ENCODE results near the gene NMNAT2. TPM values are rescaled to one million over a fixed set of nuclear protein-coding genes. Genes with fewer than 3 reads are reported as not detected.

NMNAT2 gene
- total and polyA plus RNA-seq, 2 of the 13 experiments (the other 11 are each of a cell fraction or from before 2014, with no cell fraction given): not detected

DNA sequence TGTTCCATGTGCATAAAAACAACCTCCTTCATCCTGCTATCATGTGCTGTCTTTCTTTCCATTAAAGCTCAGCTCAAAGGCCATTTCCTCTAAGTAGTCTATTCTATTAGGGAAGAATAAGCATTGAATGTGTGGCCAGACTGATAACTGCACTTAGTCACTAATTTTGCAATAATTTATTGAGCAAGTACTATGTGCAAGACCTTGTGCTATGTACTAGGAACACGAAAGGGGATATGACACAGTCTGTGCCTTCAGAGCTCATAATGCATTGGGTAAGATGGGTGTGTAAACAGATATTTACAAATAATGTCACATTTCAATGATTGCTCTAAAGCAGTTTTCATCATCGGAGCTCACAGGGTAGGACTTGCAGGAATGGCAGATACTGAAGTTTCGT, 54.2 kb downstream of the NMNAT2 start (continued):
- TF ChIP-seq PHF8 (CRISPR knock-in tag; IDR thresholded peaks at IDR 0.05): no peak
- no peak for TF ChIP-seq SMAD3 (CRISPR knock-in tag; IDR thresholded peaks at IDR 0.05)
- no peak for TF ChIP-seq ZKSCAN5 (CRISPR knock-in tag; IDR thresholded peaks at IDR 0.05)
- TF ChIP-seq PAWR (CRISPR knock-in tag; IDR thresholded peaks at IDR 0.05; ENCODE audit: borderline replicate concordance): no peak
- no peak for TF ChIP-seq ZNF775 (CRISPR knock-in tag; IDR thresholded peaks at IDR 0.05; ENCODE audit: borderline replicate concordance)
- no peak for TF ChIP-seq FIP1L1 (IDR thresholded peaks at IDR 0.05; ENCODE audit: borderline replicate concordance, insufficient read depth, low read depth, low read length)

DNA sequence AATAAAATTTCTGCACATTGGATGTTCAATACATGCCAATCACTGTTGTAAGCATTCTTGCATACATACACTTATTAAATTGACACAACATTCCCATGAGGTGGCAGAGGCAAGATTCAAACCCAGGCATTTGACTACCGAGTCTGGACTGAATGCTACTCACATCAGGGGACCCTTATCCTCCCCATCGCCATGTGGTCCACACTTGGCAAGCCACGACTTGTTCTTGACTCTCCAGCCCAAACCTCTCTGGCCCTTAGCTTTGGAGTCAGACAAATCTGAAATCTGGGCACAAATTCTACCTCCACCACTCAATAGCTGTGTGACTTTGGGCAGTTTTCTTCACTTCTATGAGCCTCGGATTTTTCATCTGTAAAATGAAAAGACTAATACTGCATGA, 57.1 kb downstream of the NMNAT2 start:
- Histone ChIP-seq H3K27me3 (ENCODE audit: control insufficient read depth in 1 of 2, insufficient read depth in 2 of 2, low read length in 2 of 2) (peaks cover 0 to 9% of the 10 kb centered on the region in 2 experiments; a peak in 1 of 5 replicates), H3K9me3 (ENCODE audit: low read length) (no peaks in the 10 kb centered on the region), H3K36me3 (replicated peaks in 1 of 2; ENCODE audit: control insufficient read depth in 1 of 2, insufficient read depth in 2 of 2, low read length in 2 of 2) (no peaks in the 10 kb centered on the region), H4K20me1 (ENCODE audit: insufficient read depth, low read length) (no peaks in the 10 kb centered on the region), H3K9ac (ENCODE audit: insufficient read depth, low read depth, low read length) (no peak overlapping the region), H3K4me3 (replicated peaks in 1 of 3; ENCODE audit: insufficient read depth in 1 of 3, low read depth in 2 of 3, low read length in 3 of 3) (no peak overlapping the region), H3K4me2 (ENCODE audit: low read depth, low read length) (no peak overlapping the region), H3K27ac (ENCODE audit: extremely low read length, insufficient read depth, low read length) (no peak overlapping the region), H2AFZ (ENCODE audit: low read length) (no peak overlapping the region), H3K4me1 (ENCODE audit: insufficient read depth, low read length) (no peaks in the 10 kb centered on the region), H3K79me2 (ENCODE audit: insufficient read depth, low read length) (no peaks in the 10 kb centered on the region)
- TF ChIP-seq HOXA5 (CRISPR knock-in tag; IDR thresholded peaks at IDR 0.05) (no peak), MEIS1 (CRISPR knock-in tag; IDR thresholded peaks at IDR 0.05; ENCODE audit: borderline replicate concordance) (no peak), ZNF264 (CRISPR knock-in tag; IDR thresholded peaks at IDR 0.05) (no peak), SIN3A (IDR thresholded peaks at IDR 0.05; ENCODE audit: borderline replicate concordance, low read depth, low read length) (no peak), ZNF616 (CRISPR knock-in tag; IDR thresholded peaks at IDR 0.05; ENCODE audit: low read depth) (no peak), ASH2L (IDR thresholded peaks at IDR 0.05; ENCODE audit: insufficient read length, low read depth, low read length) (no peak), ZNF343 (CRISPR knock-in tag; IDR thresholded peaks at IDR 0.05) (no peak), IKZF1 (IDR thresholded peaks at IDR 0.05) (no peak)
- TF ChIP-seq, protein P1, sequence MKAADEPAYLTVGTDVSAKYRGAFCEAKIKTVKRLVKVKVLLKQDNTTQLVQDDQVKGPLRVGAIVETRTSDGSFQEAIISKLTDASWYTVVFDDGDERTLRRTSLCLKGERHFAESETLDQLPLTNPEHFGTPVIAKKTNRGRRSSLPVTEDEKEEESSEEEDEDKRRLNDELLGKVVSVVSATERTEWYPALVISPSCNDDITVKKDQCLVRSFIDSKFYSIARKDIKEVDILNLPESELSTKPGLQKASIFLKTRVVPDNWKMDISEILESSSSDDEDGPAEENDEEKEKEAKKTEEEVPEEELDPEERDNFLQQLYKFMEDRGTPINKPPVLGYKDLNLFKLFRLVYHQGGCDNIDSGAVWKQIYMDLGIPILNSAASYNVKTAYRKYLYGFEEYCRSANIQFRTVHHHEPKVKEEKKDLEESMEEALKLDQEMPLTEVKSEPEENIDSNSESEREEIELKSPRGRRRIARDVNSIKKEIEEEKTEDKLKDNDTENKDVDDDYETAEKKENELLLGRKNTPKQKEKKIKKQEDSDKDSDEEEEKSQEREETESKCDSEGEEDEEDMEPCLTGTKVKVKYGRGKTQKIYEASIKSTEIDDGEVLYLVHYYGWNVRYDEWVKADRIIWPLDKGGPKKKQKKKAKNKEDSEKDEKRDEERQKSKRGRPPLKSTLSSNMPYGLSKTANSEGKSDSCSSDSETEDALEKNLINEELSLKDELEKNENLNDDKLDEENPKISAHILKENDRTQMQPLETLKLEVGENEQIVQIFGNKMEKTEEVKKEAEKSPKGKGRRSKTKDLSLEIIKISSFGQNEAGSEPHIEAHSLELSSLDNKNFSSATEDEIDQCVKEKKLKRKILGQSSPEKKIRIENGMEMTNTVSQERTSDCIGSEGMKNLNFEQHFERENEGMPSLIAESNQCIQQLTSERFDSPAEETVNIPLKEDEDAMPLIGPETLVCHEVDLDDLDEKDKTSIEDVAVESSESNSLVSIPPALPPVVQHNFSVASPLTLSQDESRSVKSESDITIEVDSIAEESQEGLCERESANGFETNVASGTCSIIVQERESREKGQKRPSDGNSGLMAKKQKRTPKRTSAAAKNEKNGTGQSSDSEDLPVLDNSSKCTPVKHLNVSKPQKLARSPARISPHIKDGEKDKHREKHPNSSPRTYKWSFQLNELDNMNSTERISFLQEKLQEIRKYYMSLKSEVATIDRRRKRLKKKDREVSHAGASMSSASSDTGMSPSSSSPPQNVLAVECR (CRISPR knock-in tag; IDR thresholded peaks at IDR 0.05; ENCODE audit: borderline replicate concordance): no peak
- no peak for ATAC-seq
- WGBS (ENCODE audit: low lambda C conversion rate): 0% methylated on average over 4 of the region's 4 CpGs
- FAIRE-seq: no peak
- CTCF ChIA-PET (ENCODE audit: low intra/inter-chr PET ratio, low total read pairs): no interaction called here
- BruUV-seq (replicated peaks): no TSS peak
- POLR2A ChIA-PET: no interaction called here
- in situ Hi-C loops (cut with HindIII; ENCODE audit: extremely low pct_ligation_motif_present, low pct_unique_long_range_greater_than_20kb) (no loop called here), intact Hi-C loops (cut with micrococcal nuclease; ENCODE audit: unreplicated experiment) (no loop called here)
- DNase-seq (ENCODE audit: low spot score): no peak

All from HepG2 (cell line).